Measurements from ENCODE around the gene TAF6L.
"Not testable (repeated sequence)": the region's sequence is repeated elsewhere in the genome, so short reads cannot be mapped to it uniquely, and the experiment has no call there.

Gene TAF6L

DNA sequence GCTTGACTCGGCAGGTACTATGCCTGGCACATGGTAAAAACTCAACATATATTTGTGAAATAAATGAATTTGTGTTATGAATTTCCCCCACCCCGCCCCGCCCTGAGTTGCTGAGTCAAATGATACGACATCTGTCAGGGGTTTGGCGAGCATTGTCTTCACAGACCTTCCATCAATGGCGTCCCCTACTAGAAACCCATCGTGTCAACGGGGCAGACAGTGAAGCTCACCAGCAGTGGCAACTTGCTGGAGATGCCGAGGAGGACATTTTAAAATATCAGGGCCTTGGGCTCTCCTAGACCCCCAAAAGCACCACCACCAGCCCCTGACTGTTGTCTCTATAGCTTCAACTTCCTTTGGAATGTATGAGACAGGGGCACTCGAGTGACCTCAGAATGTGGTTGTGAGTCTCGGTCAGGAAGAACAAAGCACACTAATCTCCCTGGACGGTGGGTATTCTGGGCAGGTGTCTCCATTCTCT lies 34.8 kb downstream of the TAF6L start:
- peak; percentile 77 for DNase-seq

- DNase-seq, result no peak
These were observed 35.5 kb downstream of the TAF6L start for GRCh38 chr11:62806611-62807121.

- no peak for DNase-seq
These were observed 39.6 kb downstream of the TAF6L start for GRCh38 chr11:62810748-62811147.

- DNase-seq, result no peak
These were observed 40.5 kb downstream of the TAF6L start for GRCh38 chr11:62811659-62812058.

DNA sequence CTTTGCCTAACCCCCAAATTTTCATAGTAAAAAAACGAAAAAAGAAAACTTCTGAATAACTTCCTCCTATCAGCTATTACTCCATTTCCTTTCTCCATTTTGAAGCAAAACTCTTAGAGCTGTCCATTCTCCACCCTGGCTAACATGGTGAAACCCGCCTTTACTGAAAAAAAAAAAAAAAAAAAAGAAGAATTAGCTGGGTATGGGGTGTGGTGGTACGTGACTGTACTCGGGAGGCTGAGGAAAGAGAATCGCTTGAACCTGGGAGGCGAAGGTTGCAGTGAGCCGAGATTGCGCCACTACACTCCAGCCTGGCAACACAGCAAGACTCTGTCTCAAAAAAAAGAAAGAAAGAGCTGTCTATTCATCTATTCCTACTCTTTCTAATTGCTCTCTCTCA lies 45.4 kb downstream of the TAF6L start:
- no peak for DNase-seq

DNA sequence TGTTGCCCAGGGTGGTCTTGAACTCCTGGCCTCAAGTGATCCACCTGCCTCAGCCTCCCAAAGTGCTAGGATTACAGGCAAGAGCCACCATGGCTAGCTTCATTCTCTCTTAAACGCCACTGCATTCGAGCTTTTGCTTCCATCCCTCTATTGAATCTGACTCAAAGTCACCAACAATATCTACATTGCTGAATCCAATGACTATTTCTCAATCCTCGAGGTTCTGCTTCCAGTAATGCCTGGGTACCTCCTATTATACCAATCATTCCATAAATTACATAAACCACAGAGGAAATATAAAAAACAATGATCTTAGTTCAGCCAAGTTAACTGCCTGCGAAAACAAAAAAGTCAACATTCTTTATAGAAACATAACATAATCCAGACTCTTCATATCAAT lies 45.9 kb downstream of the TAF6L start:
- DNase-seq, result no peak

- DNase-seq, result no peak
These were observed 52.5 kb downstream of the TAF6L start for GRCh38 chr11:62823677-62824076.

DNA sequence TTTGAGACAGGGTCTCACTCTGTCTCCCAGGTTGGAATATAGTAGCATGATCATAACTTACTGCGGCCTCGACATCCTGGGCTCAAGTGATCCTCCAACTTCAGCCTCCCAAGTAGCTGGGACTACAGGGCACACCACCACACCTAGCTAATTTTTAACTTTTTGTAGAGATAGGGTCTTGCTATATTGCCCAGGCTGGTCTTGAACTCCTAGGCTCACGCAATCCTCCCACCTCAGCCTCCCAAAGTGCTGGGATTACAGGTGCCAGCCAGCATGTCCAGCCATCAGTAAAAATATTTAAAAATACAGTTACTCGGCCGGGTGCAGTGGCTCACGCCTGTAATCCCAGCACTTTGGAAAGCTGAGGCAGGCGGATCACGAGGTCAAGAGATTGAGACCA lies 56.9 kb downstream of the TAF6L start:
- not testable (repeated sequence) for DNase-seq

- DNase-seq, result no peak
These were observed 59.8 kb downstream of the TAF6L start for GRCh38 chr11:62830904-62831519.

GRCh38 chr11:62831520-62832335 lies 60.5 kb downstream of the TAF6L start, which contains the start of gene STX5:
Gene STX5 (minus strand): TSS chr11:62832051. CDS start chr11:62831243, 808 bp downstream.
- DNase-seq, result peak; percentile 100

DNA sequence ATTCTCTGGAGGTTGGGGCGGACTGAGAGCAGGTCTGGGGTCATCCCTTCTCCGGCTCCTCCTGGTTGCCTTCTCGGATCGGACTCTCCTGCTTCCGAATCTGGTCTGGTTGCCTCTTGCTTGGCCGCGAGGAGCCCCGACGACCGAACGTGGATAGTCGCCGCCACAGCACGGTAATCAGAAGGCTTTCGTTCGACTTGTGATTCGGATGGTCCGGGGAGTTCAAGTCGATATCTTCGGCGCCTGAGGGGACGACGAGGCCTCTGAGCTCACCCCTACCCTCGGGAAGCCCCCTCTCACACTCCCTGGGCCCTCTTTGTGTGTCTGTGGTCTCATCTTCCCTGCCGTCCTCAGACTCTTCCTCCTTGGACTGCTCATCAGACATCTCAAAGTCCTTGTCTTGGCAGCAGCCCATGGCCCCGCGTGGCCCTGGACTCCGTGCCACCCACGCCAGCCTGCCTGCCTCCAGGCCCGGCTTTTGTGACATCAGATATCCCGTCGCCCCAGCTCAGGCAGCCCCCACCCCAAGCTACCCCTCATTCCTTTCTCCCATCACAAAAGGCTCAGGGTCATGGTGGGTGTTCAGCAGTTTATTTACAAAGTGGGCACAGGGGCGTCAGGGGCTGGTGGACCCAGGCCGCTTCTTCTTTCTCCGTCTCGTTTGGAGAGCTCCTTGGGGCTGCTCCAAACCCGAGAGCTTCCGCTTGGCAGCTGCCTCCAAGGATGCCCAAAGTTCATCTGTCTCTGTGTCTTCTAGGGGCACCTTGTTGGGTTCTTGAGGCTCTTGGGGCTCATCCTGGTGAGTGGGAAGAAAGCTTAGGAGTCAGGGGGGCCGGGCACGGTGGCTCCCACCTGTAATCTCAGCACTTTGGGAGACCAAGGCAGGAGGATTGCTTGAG lies 61.4 kb downstream of the TAF6L start, which contains the start of gene TEX54:
TEX54 (minus strand) TSS at position 506 of the 899 bp plus-strand sequence.
- no peak for DNase-seq

DNA sequence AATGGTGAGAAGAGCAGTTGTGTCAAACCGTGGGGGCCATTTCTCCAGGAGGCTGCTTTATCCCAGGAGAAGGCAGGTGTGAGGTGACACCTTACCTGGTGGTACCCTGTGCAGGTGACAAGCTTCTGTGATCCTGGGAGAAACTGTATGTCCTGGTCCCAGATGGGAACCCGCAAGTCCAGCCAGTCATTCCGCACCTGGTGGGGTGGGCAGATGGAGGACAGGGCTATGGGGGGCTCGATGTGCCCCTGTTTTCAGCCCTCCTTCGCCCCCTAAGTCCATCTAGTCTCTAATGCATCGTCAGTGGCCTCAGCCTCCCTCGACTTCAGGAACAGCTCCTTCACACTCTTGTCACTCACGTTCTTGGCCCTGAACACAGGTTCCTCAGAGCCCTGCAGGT lies 64.1 kb downstream of the TAF6L start:
- no peak for DNase-seq
